Tibial nerve (tissue), 4 donors: ENCODE results near the gene SPSB3.

Experiments
- CTCF ChIP-seq, 5 experiments: fragments of 200-600 bp in 3 of 5; fragments of 450-650 bp in 2 of 5; sonication (generic) in 3 of 5; IDR thresholded peaks; one replicate each; pipeline ENCODE4 v1.5.1; 2016 to 2019; ENCODE audit warnings: antibody characterized with exemption in 5 of 5, mild to moderate bottlenecking in 3 of 5, moderate library complexity in 2 of 5
- EP300 ChIP-seq, 2 donors: sonication (generic); formaldehyde crosslinking; IDR thresholded peaks; one replicate each; pipeline ENCODE4 v1.6.1; 2017; ENCODE audit warnings: antibody characterized with exemption in 2 of 2, mild to moderate bottlenecking in 1 of 2
- POLR2A ChIP-seq, 2 donors: fragments of 450-650 bp; IDR thresholded peaks; one replicate each; pipeline ENCODE4 v1.6.1; 2017; ENCODE audit warnings: antibody characterized with exemption in 2 of 2, mild to moderate bottlenecking in 2 of 2, moderate library complexity in 2 of 2

GRCh38 chr16:1765826-1766225 lies 16.5 kb downstream of the SPSB3 start:
- no peak for TF ChIP-seq CTCF (IDR thresholded peaks at IDR 0.05)
- TF ChIP-seq POLR2A (IDR thresholded peaks at IDR 0.05), result no peak
- no peak for TF ChIP-seq EP300 (IDR thresholded peaks at IDR 0.05)
